ENCODE results near the gene NIP7. TPM values are rescaled to one million over a fixed set of nuclear protein-coding genes. Genes with fewer than 3 reads are reported as not detected.

NIP7 gene
- total and polyA plus RNA-seq, 2 of the 8 experiments (the other 6 are each of a cell fraction or from before 2014, with no cell fraction given) = 14.5 to 52.2 TPM

DNA sequence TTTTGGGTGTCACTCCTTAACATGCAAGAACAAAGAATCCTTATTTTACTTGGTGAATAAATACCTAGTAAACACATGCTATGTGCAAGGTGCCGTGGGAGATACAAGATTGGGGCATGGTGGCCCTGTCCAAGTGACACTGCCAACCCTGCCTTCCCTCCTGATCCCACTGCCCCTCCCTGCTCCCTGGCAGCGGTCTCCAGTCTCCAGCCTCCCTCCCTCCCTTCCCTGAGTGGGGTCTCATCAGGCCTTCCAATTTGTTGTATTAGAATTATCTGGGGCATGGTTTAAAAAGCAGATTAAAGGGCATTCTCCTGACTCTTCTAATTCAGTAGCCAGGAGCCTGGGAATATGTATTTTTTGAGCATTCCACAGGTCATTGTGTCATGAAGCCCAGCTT is 24.5 kb downstream of the NIP7 start (continued):
- TF ChIP-seq BRCA1 (IDR thresholded peaks at IDR 0.05; ENCODE audit: low read depth, low read length) (no peak), SRF (IDR thresholded peaks at IDR 0.05; ENCODE audit: low read depth, low read length) (no peak), ATF3 (IDR thresholded peaks at IDR 0.05; ENCODE audit: insufficient read depth, low read depth, low read length) (no peak)
